ENCODE results near the gene PDK3. TPM values are rescaled to one million over a fixed set of nuclear protein-coding genes. Genes with fewer than 3 reads are reported as not detected.

PDK3 gene
- polyA plus RNA-seq, 1 of the 3 experiments (the other 2 are of a cell fraction): 2.5 TPM

DNA sequence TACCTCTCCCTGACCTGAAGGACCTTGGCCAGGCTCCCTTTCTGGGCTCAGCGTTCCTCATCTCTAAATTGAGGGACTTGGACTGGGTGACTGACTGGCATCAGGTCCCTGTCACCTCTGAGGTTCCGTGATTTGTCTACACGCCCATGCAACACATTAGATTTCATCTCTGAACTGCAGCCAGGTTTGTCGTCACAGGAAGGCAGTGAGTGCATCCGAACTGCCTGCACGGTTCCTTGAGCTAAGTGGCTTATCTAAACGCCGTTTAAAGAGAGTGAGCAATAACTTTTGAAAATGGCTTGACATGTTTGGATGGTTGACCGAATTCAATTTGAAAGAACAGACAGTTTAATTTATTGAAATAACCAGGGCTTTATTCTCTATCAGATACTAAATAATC lies 112.0 kb downstream of the PDK3 start:
- 43% methylated on average over 6 of the region's 9 CpGs for whole genome bisulfite sequencing (ENCODE audit: low lambda C conversion rate)
- Histone ChIP-seq H3K36me3 (replicated peaks in 1 of 2; ENCODE audit: control insufficient read depth in 1 of 2, insufficient read depth in 2 of 2, low read length in 1 of 2) (no peaks in the 10 kb centered on the region), H3K27me3 (ENCODE audit: insufficient read depth) (no peaks in the 10 kb centered on the region), H3F3A (replicated peaks; ENCODE audit: insufficient read depth) (no peaks in the 10 kb centered on the region), H3K4me2 (no peak overlapping the region), H3K27ac (ENCODE audit: low read depth in 2 of 2, low read length in 1 of 2) (no peak overlapping the region), H2AFZ (ENCODE audit: low read depth) (no peak overlapping the region), H3K9ac (no peak overlapping the region), H4K20me1 (ENCODE audit: insufficient read depth) (no peaks in the 10 kb centered on the region), H3K4me1 (ENCODE audit: control insufficient read depth in 1 of 2, insufficient read depth in 2 of 2, low read depth in 1 of 2, low read length in 1 of 2) (no peaks in the 10 kb centered on the region), H3K9me3 (no peaks in the 10 kb centered on the region), H3K9me2 (no peaks in the 10 kb centered on the region), H3K79me2 (ENCODE audit: insufficient read depth) (no peaks in the 10 kb centered on the region), H3K4me3 (ENCODE audit: low read depth in 2 of 2, low read length in 1 of 2) (no peak overlapping the region)
- TF ChIP-seq EP300 (IDR thresholded peaks at IDR 0.05; ENCODE audit: borderline replicate concordance in 1 of 2, low read depth in 1 of 2, low read length in 1 of 2) (no peak), NRF1 (IDR thresholded peaks at IDR 0.05; ENCODE audit: low read depth, low read length) (no peak), MEF2A (IDR thresholded peaks at IDR 0.05; ENCODE audit: borderline replicate concordance, low read depth) (no peak), CHD2 (IDR thresholded peaks at IDR 0.05; ENCODE audit: low read length, partially characterized antibody) (no peak), RFX5 (IDR thresholded peaks at IDR 0.05; ENCODE audit: low read length) (no peak), FOSL2 (IDR thresholded peaks at IDR 0.05; ENCODE audit: borderline replicate concordance, low read depth) (no peak), TCF12 (IDR thresholded peaks at IDR 0.05) (no peak)
- POLR2A ChIA-PET: no interaction called here
- CTCF ChIA-PET: no interaction called here
- no peak for DNase-seq

Small RNAs within 50 kb of the gene (small RNA-seq; reads per million reads assigned to genes)
- 0 to 11.6 (median 0) reads per million in 7 experiments for gene SNRPEP9

Other genes starting within 250 kb of the PDK3 start
- not detected in 2 replicates for gene SUPT20HL2, start 151.2 kb upstream of the PDK3 start, polyA plus RNA-seq (2012; rRNA removed)
- not detected in 2 replicates for gene SUPT20HL1, start 104.6 kb upstream of the PDK3 start, polyA plus RNA-seq (2012; rRNA removed)
- gene PCYT1B, start 182.1 kb downstream of the PDK3 start, polyA plus RNA-seq (2012; rRNA removed): 2.6 and 3.1 TPM in 2 replicates
- 1.9 and 2.8 TPM in 2 replicates for gene POLA1, start 228.6 kb downstream of the PDK3 start, polyA plus RNA-seq (2012; rRNA removed)

Data from SK-N-SH (cell line).